NT2/D1 (cell line): Measurements from ENCODE around the gene EPHB3.

Experiments
- SUZ12 ChIP-seq: IDR thresholded peaks from 2 replicates; pipeline ENCODE4 v1.6.1; 2011; ENCODE audit not compliant: insufficient read length, insufficient read depth; ENCODE audit errors: extremely low read depth
- YY1 ChIP-seq: IDR thresholded peaks from 2 replicates; pipeline ENCODE4 v1.6.1; 2011; ENCODE audit not compliant: insufficient read length, insufficient read depth

DNA sequence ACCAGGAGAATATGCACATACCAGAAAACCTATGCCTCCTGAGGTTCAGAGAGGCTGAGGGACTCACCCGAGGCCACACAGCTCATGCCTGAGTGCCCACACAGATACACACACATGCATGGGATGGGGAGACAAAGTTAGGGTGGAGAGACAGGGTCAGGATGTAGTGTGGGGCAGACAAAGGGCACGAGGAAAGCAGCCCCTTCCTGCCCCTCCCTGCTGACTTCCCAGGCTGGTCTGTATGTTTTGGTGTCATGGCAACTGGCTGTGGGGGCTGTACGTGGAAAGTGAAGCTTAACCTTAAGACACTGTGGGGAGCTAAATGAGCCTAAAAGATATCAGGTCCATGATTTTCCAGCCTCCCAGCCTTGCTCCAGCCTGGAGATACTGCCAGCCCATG lies 57.8 kb downstream of the EPHB3 start:
- no peak for TF ChIP-seq YY1
- no peak for TF ChIP-seq SUZ12
